Retinal pigment epithelial cell (primary cell): ENCODE data around the gene SETDB2.

Experiments
- DNase-seq: peaks from one replicate; pipeline ENCODE4 v3.0.0-alpha.2; 2010; ENCODE audit warnings: low read depth
- H3K4me3 ChIP-seq: 2 replicates; pipeline ENCODE4 v1.5.1; 2011; ENCODE audit warnings: mild to moderate bottlenecking, low read length, control low read depth, moderate library complexity
- TF ChIP-seq, protein P1 (sequence below): conservative IDR thresholded peaks from 2 replicates; pipeline ENCODE4 v1.5.1; 2011; ENCODE audit warnings: low read depth, low read length, control low read depth, inconsistent platforms

The SETDB2 gene

GRCh38 chr13:49528161-49528560 lies 84.1 kb downstream of the SETDB2 start:
- no peak for DNase-seq

DNA sequence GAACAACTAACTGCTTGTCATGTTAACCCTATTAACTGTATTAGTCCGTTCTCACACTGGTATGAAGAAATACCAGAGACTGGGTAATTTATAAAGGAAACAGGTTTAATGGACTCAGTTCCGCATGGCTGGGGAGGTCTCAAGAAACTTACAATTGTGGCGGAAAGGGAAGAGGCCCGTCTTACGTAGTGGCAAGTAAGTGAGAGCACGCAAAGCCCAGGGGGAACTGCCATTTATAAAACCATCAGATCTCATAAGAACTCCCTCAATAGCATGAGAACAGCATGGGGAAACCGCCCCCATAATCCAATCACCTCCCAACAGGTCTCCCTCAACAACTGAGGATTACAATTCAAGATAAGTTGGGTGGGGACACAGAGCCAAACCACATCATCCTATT lies 86.4 kb downstream of the SETDB2 start:
- TF ChIP-seq, protein P1, sequence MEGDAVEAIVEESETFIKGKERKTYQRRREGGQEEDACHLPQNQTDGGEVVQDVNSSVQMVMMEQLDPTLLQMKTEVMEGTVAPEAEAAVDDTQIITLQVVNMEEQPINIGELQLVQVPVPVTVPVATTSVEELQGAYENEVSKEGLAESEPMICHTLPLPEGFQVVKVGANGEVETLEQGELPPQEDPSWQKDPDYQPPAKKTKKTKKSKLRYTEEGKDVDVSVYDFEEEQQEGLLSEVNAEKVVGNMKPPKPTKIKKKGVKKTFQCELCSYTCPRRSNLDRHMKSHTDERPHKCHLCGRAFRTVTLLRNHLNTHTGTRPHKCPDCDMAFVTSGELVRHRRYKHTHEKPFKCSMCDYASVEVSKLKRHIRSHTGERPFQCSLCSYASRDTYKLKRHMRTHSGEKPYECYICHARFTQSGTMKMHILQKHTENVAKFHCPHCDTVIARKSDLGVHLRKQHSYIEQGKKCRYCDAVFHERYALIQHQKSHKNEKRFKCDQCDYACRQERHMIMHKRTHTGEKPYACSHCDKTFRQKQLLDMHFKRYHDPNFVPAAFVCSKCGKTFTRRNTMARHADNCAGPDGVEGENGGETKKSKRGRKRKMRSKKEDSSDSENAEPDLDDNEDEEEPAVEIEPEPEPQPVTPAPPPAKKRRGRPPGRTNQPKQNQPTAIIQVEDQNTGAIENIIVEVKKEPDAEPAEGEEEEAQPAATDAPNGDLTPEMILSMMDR = no peak
- no peak overlapping the region for H3K4me3 ChIP-seq
- no peak for DNase-seq

More at GRCh38 chr13:49528161-49528560, 84.1 kb downstream of the SETDB2 start:
- TF ChIP-seq, protein P1 = no peak
- H3K4me3 ChIP-seq = no peak overlapping the region

DNA sequence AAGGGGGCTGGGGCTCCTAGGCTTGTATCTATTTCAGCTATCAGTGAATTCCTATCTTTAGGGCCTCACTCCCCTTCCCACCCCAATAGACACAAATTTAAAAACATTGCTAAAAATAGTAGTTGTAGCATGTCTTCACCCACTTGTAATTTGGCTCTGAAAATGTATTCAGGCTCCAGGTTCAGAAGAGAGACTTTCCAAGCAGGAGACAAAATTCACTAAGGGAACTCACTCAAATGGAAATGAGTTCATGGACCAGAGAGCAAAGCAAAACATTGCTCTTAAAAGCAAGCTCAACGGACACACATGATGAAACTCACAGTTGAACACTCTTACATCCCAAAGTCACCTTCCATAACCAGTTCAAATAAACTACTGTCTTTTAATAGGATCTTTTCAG lies 88.5 kb downstream of the SETDB2 start:
- TF ChIP-seq, protein P1 = no peak
- DNase-seq = no peak
- H3K4me3 ChIP-seq = no peak overlapping the region

GRCh38 chr13:49533011-49533410 lies 88.9 kb downstream of the SETDB2 start:
- TF ChIP-seq, protein P1 = no peak
- DNase-seq = no peak

GRCh38 chr13:49533591-49534269 lies 89.7 kb downstream of the SETDB2 start:
- DNase-seq = no peak
- TF ChIP-seq, protein P1 = no peak
- no peak overlapping the region for H3K4me3 ChIP-seq

More at GRCh38 chr13:49533011-49533410, 88.9 kb downstream of the SETDB2 start:
- no peak overlapping the region for H3K4me3 ChIP-seq

DNA sequence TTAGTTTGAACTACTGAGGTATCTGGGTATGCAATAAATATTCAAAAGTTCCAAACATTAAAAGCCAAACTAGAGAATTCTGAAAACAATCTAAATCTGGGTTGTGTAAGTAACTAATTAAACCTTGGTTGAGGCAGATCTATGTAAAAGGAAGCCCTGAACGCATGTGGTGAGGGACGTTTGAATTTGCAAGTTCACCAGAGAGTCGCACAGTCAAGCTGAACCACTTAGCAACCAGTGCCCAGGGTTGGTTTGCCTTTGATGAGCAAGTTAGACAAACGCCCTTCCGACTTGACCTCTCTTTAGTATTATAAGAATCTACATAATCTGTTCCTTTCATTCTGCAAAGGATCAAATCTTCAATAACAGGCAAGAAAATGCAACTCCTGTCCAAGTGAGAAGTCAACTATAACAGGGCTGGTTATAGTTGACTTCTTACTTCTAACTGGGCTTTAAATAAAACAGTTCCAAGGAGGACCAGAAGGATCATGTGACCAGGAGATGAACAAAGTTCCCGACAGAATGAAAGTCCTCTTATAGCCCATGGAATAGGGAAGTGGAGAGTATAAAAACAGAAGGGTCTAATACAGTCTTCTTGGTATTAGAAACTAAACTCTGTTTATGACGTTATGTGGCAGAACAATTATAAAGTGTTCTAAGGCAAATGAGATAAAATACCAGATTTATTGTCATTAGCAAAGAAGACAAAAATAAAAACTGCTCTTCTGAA lies 92.2 kb downstream of the SETDB2 start:
- TF ChIP-seq, protein P1 = no peak
- DNase-seq = no peak
- no peak overlapping the region for H3K4me3 ChIP-seq

DNA sequence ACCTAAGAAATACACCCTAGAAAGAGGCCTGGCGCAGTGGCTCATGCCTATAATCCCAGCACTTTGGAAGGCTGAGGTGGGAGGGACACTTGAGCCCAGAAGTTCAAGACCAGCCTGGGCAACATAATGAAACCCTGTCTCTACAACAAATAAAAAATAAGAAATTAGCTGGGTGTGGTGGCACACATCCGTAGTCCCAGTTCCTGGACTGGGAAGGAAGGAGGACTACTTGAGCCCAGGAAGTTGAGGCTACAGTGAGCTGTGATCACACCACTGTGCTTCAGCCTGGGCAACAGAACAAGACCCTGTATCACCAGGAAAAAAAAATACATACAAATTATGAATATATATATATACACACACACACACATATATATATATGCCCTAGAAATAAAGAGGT lies 94.3 kb downstream of the SETDB2 start:
- no peak for DNase-seq
- TF ChIP-seq, protein P1 = no peak
- no peak overlapping the region for H3K4me3 ChIP-seq
